ENCODE results near the gene STIP1.

- TF ChIP-seq POLR2A (IDR thresholded peaks at IDR 0.05; ENCODE audit: low read length), result no peak
- no peak for TF ChIP-seq GATA1 (IDR thresholded peaks at IDR 0.05; ENCODE audit: low read depth, low read length)
Measured at GRCh38 chr11:64230985-64231365, 45.0 kb downstream of the STIP1 start.

Measured in erythroblast (primary cell).